ENCODE results near the gene RECQL5. TPM values are rescaled to one million over a fixed set of nuclear protein-coding genes. Genes with fewer than 3 reads are reported as not detected.

RECQL5 gene
- total RNA-seq, 1 experiment from 2014 or later: 46.1 TPM

DNA sequence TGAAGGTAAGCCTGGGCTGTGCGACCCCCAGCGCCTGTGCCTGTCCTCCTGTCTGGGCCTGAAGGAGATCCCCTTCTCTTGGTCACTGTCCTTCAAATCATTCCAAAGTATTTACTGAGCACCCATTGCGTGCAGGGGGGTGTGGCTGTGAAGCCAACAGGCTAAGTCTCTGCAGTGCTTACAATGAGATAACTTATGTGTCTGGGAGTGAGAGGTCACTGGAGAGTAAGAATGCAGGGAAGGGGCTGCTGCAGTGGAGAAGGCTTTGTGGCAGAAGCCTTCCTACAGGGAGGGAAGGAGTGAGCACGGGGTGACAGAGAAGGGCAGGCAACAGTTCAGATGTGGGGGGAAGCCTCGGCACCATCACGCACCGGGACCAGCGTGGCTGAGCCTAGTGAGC lies 44.9 kb downstream of the RECQL5 start:
- H3K4me1 ChIP-seq (ENCODE audit: control insufficient read depth, insufficient read depth, low read length): no peaks in the 10 kb centered on the region
- ATAC-seq: no peak
- no peaks in the 10 kb centered on the region for H3K36me3 ChIP-seq (ENCODE audit: control insufficient read depth, insufficient read depth, low read length)
- H3K4me3 ChIP-seq (ENCODE audit: low read depth in 2 of 2, low read length in 2 of 2): no peak overlapping the region
- DNase-seq (ENCODE audit: low read depth, low spot score): no peak
- ChIA-PET CTCF (interaction anchor here (2.6 kb wide), 1 partner anchor 11 kb away, joined by 15 read pairs; the partner anchor contains the start of gene SMIM5), POLR2A (interaction anchor here (1.0 kb wide), 1 partner anchor 13 kb away, joined by 10 read pairs; no protein-coding TSS in a partner anchor)
- H3K9me3 ChIP-seq (ENCODE audit: control insufficient read depth, insufficient read depth, low read depth, low read length): no peaks in the 10 kb centered on the region
- in situ Hi-C loops (cut with HindIII; ENCODE audit: low pct_unique_long_range_greater_than_20kb, low sequenced_read_pairs) (no loop called here), intact Hi-C loops (cut with micrococcal nuclease; ENCODE audit: unreplicated experiment) (no loop called here)
- no TSS peak for BruUV-seq (replicated peaks)
- no peaks in the 10 kb centered on the region for H3K27me3 ChIP-seq (ENCODE audit: control insufficient read depth, insufficient read depth, low read length)
- no peak overlapping the region for H3K27ac ChIP-seq (ENCODE audit: low read length)
- TF ChIP-seq, protein P1, sequence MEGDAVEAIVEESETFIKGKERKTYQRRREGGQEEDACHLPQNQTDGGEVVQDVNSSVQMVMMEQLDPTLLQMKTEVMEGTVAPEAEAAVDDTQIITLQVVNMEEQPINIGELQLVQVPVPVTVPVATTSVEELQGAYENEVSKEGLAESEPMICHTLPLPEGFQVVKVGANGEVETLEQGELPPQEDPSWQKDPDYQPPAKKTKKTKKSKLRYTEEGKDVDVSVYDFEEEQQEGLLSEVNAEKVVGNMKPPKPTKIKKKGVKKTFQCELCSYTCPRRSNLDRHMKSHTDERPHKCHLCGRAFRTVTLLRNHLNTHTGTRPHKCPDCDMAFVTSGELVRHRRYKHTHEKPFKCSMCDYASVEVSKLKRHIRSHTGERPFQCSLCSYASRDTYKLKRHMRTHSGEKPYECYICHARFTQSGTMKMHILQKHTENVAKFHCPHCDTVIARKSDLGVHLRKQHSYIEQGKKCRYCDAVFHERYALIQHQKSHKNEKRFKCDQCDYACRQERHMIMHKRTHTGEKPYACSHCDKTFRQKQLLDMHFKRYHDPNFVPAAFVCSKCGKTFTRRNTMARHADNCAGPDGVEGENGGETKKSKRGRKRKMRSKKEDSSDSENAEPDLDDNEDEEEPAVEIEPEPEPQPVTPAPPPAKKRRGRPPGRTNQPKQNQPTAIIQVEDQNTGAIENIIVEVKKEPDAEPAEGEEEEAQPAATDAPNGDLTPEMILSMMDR (IDR thresholded peaks at IDR 0.05): no peak
- no peak for TF ChIP-seq POLR2AphosphoS5 (IDR thresholded peaks at IDR 0.05; ENCODE audit: low read depth, low read length)
- TF ChIP-seq, protein P2, sequence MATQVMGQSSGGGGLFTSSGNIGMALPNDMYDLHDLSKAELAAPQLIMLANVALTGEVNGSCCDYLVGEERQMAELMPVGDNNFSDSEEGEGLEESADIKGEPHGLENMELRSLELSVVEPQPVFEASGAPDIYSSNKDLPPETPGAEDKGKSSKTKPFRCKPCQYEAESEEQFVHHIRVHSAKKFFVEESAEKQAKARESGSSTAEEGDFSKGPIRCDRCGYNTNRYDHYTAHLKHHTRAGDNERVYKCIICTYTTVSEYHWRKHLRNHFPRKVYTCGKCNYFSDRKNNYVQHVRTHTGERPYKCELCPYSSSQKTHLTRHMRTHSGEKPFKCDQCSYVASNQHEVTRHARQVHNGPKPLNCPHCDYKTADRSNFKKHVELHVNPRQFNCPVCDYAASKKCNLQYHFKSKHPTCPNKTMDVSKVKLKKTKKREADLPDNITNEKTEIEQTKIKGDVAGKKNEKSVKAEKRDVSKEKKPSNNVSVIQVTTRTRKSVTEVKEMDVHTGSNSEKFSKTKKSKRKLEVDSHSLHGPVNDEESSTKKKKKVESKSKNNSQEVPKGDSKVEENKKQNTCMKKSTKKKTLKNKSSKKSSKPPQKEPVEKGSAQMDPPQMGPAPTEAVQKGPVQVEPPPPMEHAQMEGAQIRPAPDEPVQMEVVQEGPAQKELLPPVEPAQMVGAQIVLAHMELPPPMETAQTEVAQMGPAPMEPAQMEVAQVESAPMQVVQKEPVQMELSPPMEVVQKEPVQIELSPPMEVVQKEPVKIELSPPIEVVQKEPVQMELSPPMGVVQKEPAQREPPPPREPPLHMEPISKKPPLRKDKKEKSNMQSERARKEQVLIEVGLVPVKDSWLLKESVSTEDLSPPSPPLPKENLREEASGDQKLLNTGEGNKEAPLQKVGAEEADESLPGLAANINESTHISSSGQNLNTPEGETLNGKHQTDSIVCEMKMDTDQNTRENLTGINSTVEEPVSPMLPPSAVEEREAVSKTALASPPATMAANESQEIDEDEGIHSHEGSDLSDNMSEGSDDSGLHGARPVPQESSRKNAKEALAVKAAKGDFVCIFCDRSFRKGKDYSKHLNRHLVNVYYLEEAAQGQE (IDR thresholded peaks at IDR 0.05; ENCODE audit: insufficient read depth in 1 of 2, low read depth in 2 of 2, low read length in 1 of 2): no peak

DNA sequence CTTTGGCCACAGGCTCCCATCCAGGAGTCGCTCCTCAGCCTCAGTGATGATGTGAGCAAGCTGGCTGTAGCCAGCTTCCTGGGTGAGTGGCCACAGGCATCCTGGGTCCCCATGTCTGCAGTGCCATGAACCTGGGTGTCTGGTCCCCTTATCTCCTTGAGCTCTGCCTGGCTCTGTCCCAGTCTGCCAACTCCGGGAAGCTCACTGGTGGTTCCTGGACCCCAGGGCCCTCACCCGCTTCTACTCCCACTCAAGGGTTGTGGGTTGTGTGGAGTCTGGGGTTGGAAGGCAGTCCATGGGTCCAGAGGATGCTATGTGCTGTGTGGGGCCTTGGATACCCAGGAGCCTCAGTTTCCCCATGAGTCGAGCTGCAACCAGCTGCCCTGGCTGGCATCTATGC lies 45.5 kb downstream of the RECQL5 start:
- no peaks in the 10 kb centered on the region for H3K27me3 ChIP-seq (ENCODE audit: control insufficient read depth, insufficient read depth, low read length)
- H3K27ac ChIP-seq (ENCODE audit: low read length): no peak overlapping the region
- intact Hi-C loops (cut with micrococcal nuclease; ENCODE audit: unreplicated experiment) (no loop called here), in situ Hi-C loops (cut with HindIII; ENCODE audit: low pct_unique_long_range_greater_than_20kb, low sequenced_read_pairs) (no loop called here)
- DNase-seq (ENCODE audit: low read depth, low spot score) (no peak), ATAC-seq (no peak)
- H3K9me3 ChIP-seq (ENCODE audit: control insufficient read depth, insufficient read depth, low read depth, low read length): no peaks in the 10 kb centered on the region
- BruUV-seq (replicated peaks): no TSS peak
- no peak overlapping the region for H3K4me3 ChIP-seq (ENCODE audit: low read depth in 2 of 2, low read length in 2 of 2)
- TF ChIP-seq, protein P2 (IDR thresholded peaks at IDR 0.05; ENCODE audit: insufficient read depth in 1 of 2, low read depth in 2 of 2, low read length in 1 of 2): no peak
- TF ChIP-seq TCF7L2 (IDR thresholded peaks at IDR 0.05; ENCODE audit: low read depth, low read length) (no peak), SIN3A (IDR thresholded peaks at IDR 0.05; ENCODE audit: borderline replicate concordance, insufficient read depth, low read depth, low read length) (no peak), POLR2AphosphoS5 (IDR thresholded peaks at IDR 0.05; ENCODE audit: low read depth, low read length) (no peak)
- TF ChIP-seq, protein P1 (IDR thresholded peaks at IDR 0.05): no peak
- ChIA-PET POLR2A (interaction anchor here (1.0 kb wide), 1 partner anchor 13 kb away, joined by 10 read pairs; no protein-coding TSS in a partner anchor), CTCF (interaction anchor here (0.8 to 2.6 kb wide), 3 partner anchors 9 to 20 kb away, joined by 3 to 15 read pairs (median 8); partner anchors contain the start of gene SMIM5)
- no peaks in the 10 kb centered on the region for H3K4me1 ChIP-seq (ENCODE audit: control insufficient read depth, insufficient read depth, low read length)
- no peaks in the 10 kb centered on the region for H3K36me3 ChIP-seq (ENCODE audit: control insufficient read depth, insufficient read depth, low read length)
